Measurements from ENCODE around the gene SDK1. TPM values are rescaled to one million over a fixed set of nuclear protein-coding genes. Genes with fewer than 3 reads are reported as not detected.

SDK1 gene
- total RNA-seq, 1 experiment from 2014 or later, result 9.3 TPM

- TF ChIP-seq TEAD1 (CRISPR knock-in tag; IDR thresholded peaks at IDR 0.05), result no peak
- no peak for TF ChIP-seq ZNF232 (CRISPR knock-in tag; IDR thresholded peaks at IDR 0.05)
Observed at GRCh38 chr7:4149645-4150044, 848.6 kb downstream of the SDK1 start (continued).

DNA sequence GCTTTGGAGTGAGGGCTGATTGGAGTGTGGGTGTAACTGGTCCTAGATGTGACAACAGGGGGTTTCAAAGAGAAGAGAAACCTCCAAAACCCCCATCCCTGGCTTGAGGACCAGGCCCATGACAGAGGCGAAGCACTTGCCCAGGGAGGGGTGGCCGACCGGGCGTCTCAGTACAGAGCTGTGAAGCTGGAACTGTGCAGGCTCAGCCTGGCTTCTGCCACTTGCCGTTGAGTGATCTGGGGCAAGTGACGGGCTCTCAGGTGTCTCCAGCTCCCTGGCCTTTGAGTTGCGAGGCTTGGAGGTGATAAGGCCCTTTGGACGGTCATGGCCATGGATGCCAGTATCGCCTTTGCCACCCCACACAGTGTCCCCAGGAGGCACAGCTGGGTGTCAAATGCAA is 849.7 kb downstream of the SDK1 start:
- DNase-seq (ENCODE audit: low spot score), result no peak
- no peak for ATAC-seq
- Mint-ChIP-seq H3K4me3 (no peak overlapping the region), H3K27me3 (ENCODE audit: low read depth) (no peaks in the 10 kb centered on the region; the same call in 1 of the 2 replicates), H3K36me3 (no peaks in the 10 kb centered on the region; the same call in 1 of the 2 replicates), H3K27ac (no peak overlapping the region), H3K9me3 (peaks cover 3% of the 10 kb centered on the region; the same call in 1 of the 2 replicates), H3K4me1 (no peaks in the 10 kb centered on the region)
- POLR2A ChIA-PET, result no interaction called here
- CTCF ChIA-PET, result no interaction called here
- TF ChIP-seq KAT7 (CRISPR knock-in tag; IDR thresholded peaks at IDR 0.05; ENCODE audit: borderline replicate concordance) (no peak), CDX4 (CRISPR knock-in tag; IDR thresholded peaks at IDR 0.05; ENCODE audit: borderline replicate concordance) (no peak), SMAD4 (CRISPR knock-in tag; IDR thresholded peaks at IDR 0.05) (no peak), E2F5 (CRISPR knock-in tag; IDR thresholded peaks at IDR 0.05) (no peak), NFE2L1 (CRISPR knock-in tag; IDR thresholded peaks at IDR 0.05) (no peak), FOXP4 (CRISPR knock-in tag; IDR thresholded peaks at IDR 0.05) (no peak), NR1H2 (CRISPR knock-in tag; IDR thresholded peaks at IDR 0.05) (no peak), CREM (CRISPR knock-in tag; IDR thresholded peaks at IDR 0.05) (no peak), JAZF1 (CRISPR knock-in tag; IDR thresholded peaks at IDR 0.05) (no peak), ZBTB21 (CRISPR knock-in tag; IDR thresholded peaks at IDR 0.05; ENCODE audit: borderline replicate concordance) (no peak), ZNF281 (CRISPR knock-in tag; IDR thresholded peaks at IDR 0.05) (no peak), ZNF138 (CRISPR knock-in tag; conservative IDR thresholded peaks at IDR 0.05) (no peak), ETV6 (CRISPR knock-in tag; IDR thresholded peaks at IDR 0.05) (no peak), PRRX2 (CRISPR knock-in tag; IDR thresholded peaks at IDR 0.05) (no peak)
- TF ChIP-seq, protein P1, sequence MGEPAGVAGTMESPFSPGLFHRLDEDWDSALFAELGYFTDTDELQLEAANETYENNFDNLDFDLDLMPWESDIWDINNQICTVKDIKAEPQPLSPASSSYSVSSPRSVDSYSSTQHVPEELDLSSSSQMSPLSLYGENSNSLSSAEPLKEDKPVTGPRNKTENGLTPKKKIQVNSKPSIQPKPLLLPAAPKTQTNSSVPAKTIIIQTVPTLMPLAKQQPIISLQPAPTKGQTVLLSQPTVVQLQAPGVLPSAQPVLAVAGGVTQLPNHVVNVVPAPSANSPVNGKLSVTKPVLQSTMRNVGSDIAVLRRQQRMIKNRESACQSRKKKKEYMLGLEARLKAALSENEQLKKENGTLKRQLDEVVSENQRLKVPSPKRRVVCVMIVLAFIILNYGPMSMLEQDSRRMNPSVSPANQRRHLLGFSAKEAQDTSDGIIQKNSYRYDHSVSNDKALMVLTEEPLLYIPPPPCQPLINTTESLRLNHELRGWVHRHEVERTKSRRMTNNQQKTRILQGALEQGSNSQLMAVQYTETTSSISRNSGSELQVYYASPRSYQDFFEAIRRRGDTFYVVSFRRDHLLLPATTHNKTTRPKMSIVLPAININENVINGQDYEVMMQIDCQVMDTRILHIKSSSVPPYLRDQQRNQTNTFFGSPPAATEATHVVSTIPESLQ (CRISPR knock-in tag; IDR thresholded peaks at IDR 0.05), result no peak
- TF ChIP-seq, protein P2, sequence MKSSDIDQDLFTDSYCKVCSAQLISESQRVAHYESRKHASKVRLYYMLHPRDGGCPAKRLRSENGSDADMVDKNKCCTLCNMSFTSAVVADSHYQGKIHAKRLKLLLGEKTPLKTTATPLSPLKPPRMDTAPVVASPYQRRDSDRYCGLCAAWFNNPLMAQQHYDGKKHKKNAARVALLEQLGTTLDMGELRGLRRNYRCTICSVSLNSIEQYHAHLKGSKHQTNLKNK (CRISPR knock-in tag; IDR thresholded peaks at IDR 0.05), result no peak
- TF ChIP-seq, protein P3, sequence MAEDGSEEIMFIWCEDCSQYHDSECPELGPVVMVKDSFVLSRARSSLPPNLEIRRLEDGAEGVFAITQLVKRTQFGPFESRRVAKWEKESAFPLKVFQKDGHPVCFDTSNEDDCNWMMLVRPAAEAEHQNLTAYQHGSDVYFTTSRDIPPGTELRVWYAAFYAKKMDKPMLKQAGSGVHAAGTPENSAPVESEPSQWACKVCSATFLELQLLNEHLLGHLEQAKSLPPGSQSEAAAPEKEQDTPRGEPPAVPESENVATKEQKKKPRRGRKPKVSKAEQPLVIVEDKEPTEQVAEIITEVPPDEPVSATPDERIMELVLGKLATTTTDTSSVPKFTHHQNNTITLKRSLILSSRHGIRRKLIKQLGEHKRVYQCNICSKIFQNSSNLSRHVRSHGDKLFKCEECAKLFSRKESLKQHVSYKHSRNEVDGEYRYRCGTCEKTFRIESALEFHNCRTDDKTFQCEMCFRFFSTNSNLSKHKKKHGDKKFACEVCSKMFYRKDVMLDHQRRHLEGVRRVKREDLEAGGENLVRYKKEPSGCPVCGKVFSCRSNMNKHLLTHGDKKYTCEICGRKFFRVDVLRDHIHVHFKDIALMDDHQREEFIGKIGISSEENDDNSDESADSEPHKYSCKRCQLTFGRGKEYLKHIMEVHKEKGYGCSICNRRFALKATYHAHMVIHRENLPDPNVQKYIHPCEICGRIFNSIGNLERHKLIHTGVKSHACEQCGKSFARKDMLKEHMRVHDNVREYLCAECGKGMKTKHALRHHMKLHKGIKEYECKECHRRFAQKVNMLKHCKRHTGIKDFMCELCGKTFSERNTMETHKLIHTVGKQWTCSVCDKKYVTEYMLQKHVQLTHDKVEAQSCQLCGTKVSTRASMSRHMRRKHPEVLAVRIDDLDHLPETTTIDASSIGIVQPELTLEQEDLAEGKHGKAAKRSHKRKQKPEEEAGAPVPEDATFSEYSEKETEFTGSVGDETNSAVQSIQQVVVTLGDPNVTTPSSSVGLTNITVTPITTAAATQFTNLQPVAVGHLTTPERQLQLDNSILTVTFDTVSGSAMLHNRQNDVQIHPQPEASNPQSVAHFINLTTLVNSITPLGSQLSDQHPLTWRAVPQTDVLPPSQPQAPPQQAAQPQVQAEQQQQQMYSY (CRISPR knock-in tag; IDR thresholded peaks at IDR 0.05), result no peak

All from WTC11 (cell line).